DOHH2 (cell line): ENCODE results near the gene OGFOD1.

Experiments
- H3F3A ChIP-seq: fragments of 200-600 bp; sonication (generic), shearing (Covaris generic); 2 replicates; pipeline ENCODE4 v1.6.0; 2016; ENCODE audit warnings: antibody characterized with exemption, mild to moderate bottlenecking; ENCODE audit not compliant: control insufficient read depth, insufficient read depth
- H3K27ac ChIP-seq: fragments of 200-600 bp; sonication (generic); 2 replicates; pipeline ENCODE4 v1.5.1; 2014; ENCODE audit warnings: low read depth, mild to moderate bottlenecking, low read length, moderate library complexity
- H3K27me3 ChIP-seq: fragments of 200-600 bp; sonication (generic); 2 replicates; pipeline ENCODE4 v1.6.1; 2014; ENCODE audit warnings: mild to moderate bottlenecking, low read length, mixed read lengths; ENCODE audit not compliant: control insufficient read depth
- H3K36me3 ChIP-seq: fragments of 200-600 bp; sonication (generic); 2 replicates; pipeline ENCODE4 v1.6.1; 2014; ENCODE audit warnings: mild to moderate bottlenecking, low read length, moderate library complexity, mixed read lengths; ENCODE audit not compliant: control insufficient read depth
- H3K4me1 ChIP-seq: fragments of 200-600 bp; sonication (generic); 2 replicates; pipeline ENCODE4 v1.6.1; 2014; ENCODE audit warnings: mild to moderate bottlenecking, low read length, mixed read lengths; ENCODE audit not compliant: control insufficient read depth
- H3K4me2 ChIP-seq: fragments of 200-600 bp; sonication (generic); 2 replicates; pipeline ENCODE4 v1.6.0; 2014; ENCODE audit warnings: mild to moderate bottlenecking, low read length, moderate library complexity
- H3K4me3 ChIP-seq: fragments of 200-600 bp; sonication (generic); 2 replicates; pipeline ENCODE4 v1.5.1; 2014; ENCODE audit warnings: mild to moderate bottlenecking, low read length, mixed read lengths
- H3K79me2 ChIP-seq: fragments of 200-600 bp; sonication (generic); 2 replicates; pipeline ENCODE4 v1.6.1; 2014; ENCODE audit warnings: mild to moderate bottlenecking, low read length, mixed read lengths; ENCODE audit not compliant: control insufficient read depth
- H3K9me2 ChIP-seq: fragments of 200-600 bp; sonication (generic); replicated peaks from 2 replicates; pipeline ENCODE4 v1.6.1; 2014; ENCODE audit warnings: mild to moderate bottlenecking, low read length, mixed read lengths; ENCODE audit not compliant: control insufficient read depth
- H3K9me3 ChIP-seq: fragments of 200-600 bp; sonication (generic); 2 replicates; pipeline ENCODE4 v1.6.1; 2014; ENCODE audit warnings: antibody characterized with exemption, low read length, mixed read lengths; ENCODE audit not compliant: control insufficient read depth, insufficient read depth
- H4K20me1 ChIP-seq: fragments of 200-600 bp; sonication (generic); 2 replicates; pipeline ENCODE4 v1.6.0; 2014; ENCODE audit warnings: low read depth, mild to moderate bottlenecking, antibody characterized with exemption, low read length, moderate library complexity; ENCODE audit not compliant: control insufficient read depth, insufficient read depth
- EZH2phosphoT487 ChIP-seq: fragments of 200-600 bp; sonication (generic); IDR thresholded peaks from 2 replicates; pipeline ENCODE4 v1.6.1; 2017; ENCODE audit warnings: borderline replicate concordance, mild to moderate bottlenecking, antibody characterized with exemption, low read length, moderate library complexity, mixed read lengths
- TF ChIP-seq, protein P1 (sequence below): fragments of 200-600 bp; sonication (generic); IDR thresholded peaks from one replicate; pipeline ENCODE4 v1.5.1; 2014; ENCODE audit warnings: antibody characterized with exemption, mild to moderate bottlenecking, low read depth, low read length; ENCODE audit not compliant: poor library complexity, severe bottlenecking

OGFOD1 gene

DNA sequence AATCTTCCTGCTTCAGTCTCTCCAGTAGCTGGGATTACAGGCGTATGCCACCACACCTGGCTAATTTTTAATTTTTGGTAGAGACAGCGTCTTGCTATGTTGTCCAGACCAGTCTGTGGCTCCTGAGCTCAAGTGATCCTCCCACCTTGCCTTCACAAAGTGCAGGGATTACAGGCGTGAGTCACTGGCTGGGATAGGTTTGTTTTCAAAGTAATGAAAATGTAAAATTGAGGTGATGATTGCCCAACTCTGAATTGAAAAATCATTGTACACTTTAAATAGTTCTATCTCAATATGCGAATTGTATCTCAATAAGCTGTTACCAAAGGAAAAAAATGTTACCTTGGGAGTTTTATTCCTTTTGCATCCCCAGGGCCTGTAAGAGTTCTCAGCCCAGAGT is 24.8 kb upstream of the OGFOD1 start:
- Histone ChIP-seq H3K4me2 (no peak overlapping the region), H4K20me1 (no peaks in the 10 kb centered on the region), H3F3A (peaks cover 43% of the 10 kb centered on the region), H3K27me3 (no peaks in the 10 kb centered on the region), H3K4me1 (peaks cover 25% of the 10 kb centered on the region), H3K9me3 (no peaks in the 10 kb centered on the region), H3K36me3 (peaks cover 52% of the 10 kb centered on the region), H3K79me2 (peaks cover 36% of the 10 kb centered on the region), H3K27ac (no peak overlapping the region), H3K4me3 (no peak overlapping the region), H3K9me2 (no peaks in the 10 kb centered on the region)
- no peak for TF ChIP-seq EZH2phosphoT487
- TF ChIP-seq, protein P1, sequence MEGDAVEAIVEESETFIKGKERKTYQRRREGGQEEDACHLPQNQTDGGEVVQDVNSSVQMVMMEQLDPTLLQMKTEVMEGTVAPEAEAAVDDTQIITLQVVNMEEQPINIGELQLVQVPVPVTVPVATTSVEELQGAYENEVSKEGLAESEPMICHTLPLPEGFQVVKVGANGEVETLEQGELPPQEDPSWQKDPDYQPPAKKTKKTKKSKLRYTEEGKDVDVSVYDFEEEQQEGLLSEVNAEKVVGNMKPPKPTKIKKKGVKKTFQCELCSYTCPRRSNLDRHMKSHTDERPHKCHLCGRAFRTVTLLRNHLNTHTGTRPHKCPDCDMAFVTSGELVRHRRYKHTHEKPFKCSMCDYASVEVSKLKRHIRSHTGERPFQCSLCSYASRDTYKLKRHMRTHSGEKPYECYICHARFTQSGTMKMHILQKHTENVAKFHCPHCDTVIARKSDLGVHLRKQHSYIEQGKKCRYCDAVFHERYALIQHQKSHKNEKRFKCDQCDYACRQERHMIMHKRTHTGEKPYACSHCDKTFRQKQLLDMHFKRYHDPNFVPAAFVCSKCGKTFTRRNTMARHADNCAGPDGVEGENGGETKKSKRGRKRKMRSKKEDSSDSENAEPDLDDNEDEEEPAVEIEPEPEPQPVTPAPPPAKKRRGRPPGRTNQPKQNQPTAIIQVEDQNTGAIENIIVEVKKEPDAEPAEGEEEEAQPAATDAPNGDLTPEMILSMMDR: no peak

DNA sequence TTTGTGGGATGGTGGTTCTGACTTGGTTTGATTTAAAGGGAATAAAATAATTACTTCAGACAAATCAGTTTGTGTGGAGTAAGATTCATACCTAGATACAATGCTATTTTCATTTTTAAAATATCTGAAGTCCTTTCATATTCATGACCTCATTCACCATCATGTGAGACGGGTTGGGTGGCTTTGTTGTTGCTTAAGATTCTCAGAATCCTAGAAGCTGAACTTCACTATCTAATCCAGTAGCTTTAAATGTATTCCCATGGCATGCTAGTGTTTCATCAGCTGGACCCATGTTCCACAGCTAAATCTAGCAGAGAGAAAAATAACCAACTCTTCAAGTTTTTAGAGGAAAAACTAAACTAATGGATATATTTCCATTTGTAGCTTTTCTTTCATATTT is 23.3 kb upstream of the OGFOD1 start:
- Histone ChIP-seq H3K9me3 (no peaks in the 10 kb centered on the region), H3K27ac (no peak overlapping the region), H3K4me1 (peaks cover 10% of the 10 kb centered on the region), H3K79me2 (peaks cover 23% of the 10 kb centered on the region), H3K36me3 (peaks cover 58% of the 10 kb centered on the region), H3K4me2 (no peak overlapping the region), H3K27me3 (no peaks in the 10 kb centered on the region), H3F3A (peaks cover 28% of the 10 kb centered on the region), H4K20me1 (no peaks in the 10 kb centered on the region), H3K9me2 (no peaks in the 10 kb centered on the region), H3K4me3 (no peak overlapping the region)
- TF ChIP-seq, protein P1: no peak
- TF ChIP-seq EZH2phosphoT487: no peak

DNA sequence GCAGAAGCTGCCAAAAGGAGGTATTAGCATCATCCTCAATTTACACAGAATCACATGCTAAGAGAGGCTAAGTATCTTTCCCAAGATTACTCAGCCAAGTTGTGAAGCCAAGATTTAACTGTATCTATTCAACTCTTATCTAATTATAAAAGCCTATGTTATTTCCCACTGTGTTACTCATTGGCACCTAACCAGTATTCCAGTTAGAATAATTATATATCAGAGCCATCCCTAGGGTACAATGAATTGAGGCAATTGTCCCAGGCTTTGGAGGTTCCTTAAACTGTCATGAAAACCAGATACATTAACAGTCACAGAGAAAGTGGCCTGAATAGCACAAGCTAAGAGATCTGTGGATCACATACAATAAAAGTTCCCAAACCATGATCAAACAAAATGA is 15.1 kb upstream of the OGFOD1 start:
- H3K27me3 ChIP-seq: no peaks in the 10 kb centered on the region

More for the DNA sequence above, 15.1 kb upstream of the OGFOD1 start:
- peaks cover 80% of the 10 kb centered on the region for H3K36me3 ChIP-seq
- H3F3A ChIP-seq: no peaks in the 10 kb centered on the region; the same call in 1 of the 2 replicates
- H4K20me1 ChIP-seq: peaks cover 6% of the 10 kb centered on the region; the same call in 1 of the 2 replicates
- no peak for TF ChIP-seq EZH2phosphoT487
- TF ChIP-seq, protein P1: no peak
- H3K4me1 ChIP-seq: no peaks in the 10 kb centered on the region; the same call in 1 of the 2 replicates
- H3K79me2 ChIP-seq: peaks cover 28% of the 10 kb centered on the region
- no peaks in the 10 kb centered on the region for H3K9me3 ChIP-seq
- H3K9me2 ChIP-seq: no peaks in the 10 kb centered on the region
- H3K4me2 ChIP-seq: no peak overlapping the region
- no peak overlapping the region for H3K27ac ChIP-seq
- no peak overlapping the region for H3K4me3 ChIP-seq
